Parathyroid adenoma (tissue), 2 donors: ENCODE measurements around the gene ADH4.

ENCODE experiments used
- H2AFZ ChIP-seq: fragments of 300-600 bp; sonication (generic); one replicate; pipeline ENCODE4 v1.7.0; 2017; ENCODE audit warnings: antibody characterized with exemption, mild to moderate bottlenecking
- H3K27ac ChIP-seq: fragments of 300-600 bp; sonication (generic); one replicate; pipeline ENCODE4 v1.7.0; 2017
- H3K27me3 ChIP-seq: fragments of 300-600 bp; sonication (generic); one replicate; pipeline ENCODE4 v1.7.0; 2017; ENCODE audit warnings: low read length; ENCODE audit not compliant: control insufficient read depth, insufficient read depth
- H3K36me3 ChIP-seq: fragments of 300-600 bp; sonication (generic); one replicate; pipeline ENCODE4 v1.7.0; 2017; ENCODE audit warnings: low read length; ENCODE audit not compliant: control insufficient read depth, insufficient read depth
- H3K4me1 ChIP-seq: fragments of 300-600 bp; sonication (generic); one replicate; pipeline ENCODE4 v1.7.0; 2017; ENCODE audit warnings: control low read depth
- H3K4me2 ChIP-seq: fragments of 300-600 bp; sonication (generic); one replicate; pipeline ENCODE4 v1.7.0; 2017; ENCODE audit warnings: low read length
- H3K4me3 ChIP-seq: fragments of 300-600 bp; sonication (generic); one replicate; pipeline ENCODE4 v1.7.0; 2017; ENCODE audit warnings: low read depth, low read length
- H3K79me2 ChIP-seq: fragments of 300-600 bp; sonication (generic); one replicate; pipeline ENCODE4 v1.7.0; 2017; ENCODE audit warnings: control low read depth
- H3K9ac ChIP-seq: fragments of 300-600 bp; sonication (generic); one replicate; pipeline ENCODE4 v1.7.0; 2017; ENCODE audit warnings: mild to moderate bottlenecking
- H3K9me3 ChIP-seq: fragments of 300-600 bp; sonication (generic); one replicate; pipeline ENCODE4 v1.7.0; 2017; ENCODE audit warnings: low read length; ENCODE audit not compliant: control insufficient read depth
- TF ChIP-seq, protein P1 (sequence below): fragments of 300-600 bp; sonication (generic); IDR thresholded peaks from one replicate; pipeline ENCODE4 v1.7.0; 2017; ENCODE audit warnings: antibody characterized with exemption, mild to moderate bottlenecking
- donor health status: primary hyperparathyroidism.

Gene ADH4

DNA sequence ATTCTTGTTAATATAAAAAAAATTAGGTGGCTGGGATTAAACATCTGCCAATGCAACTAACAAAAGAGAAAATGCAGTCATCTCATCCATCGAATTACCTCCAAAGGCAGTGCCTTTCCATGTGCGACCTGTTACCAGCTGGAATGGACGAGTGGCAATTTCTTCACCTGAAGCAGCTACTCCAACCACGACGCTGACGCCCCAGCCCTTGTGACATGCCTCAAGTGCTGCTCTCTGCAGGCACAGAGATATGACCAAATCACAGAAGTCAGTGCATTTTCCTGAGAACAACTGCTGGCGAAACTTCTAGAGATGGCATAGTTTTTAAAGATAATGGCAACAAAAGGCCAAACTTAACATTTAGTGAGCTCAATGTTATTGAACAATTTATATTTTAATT, 69.3 kb downstream of the ADH4 start:
- H3K27me3 ChIP-seq = no peaks in the 10 kb centered on the region
- no peak overlapping the region for H3K4me2 ChIP-seq
- TF ChIP-seq, protein P1, sequence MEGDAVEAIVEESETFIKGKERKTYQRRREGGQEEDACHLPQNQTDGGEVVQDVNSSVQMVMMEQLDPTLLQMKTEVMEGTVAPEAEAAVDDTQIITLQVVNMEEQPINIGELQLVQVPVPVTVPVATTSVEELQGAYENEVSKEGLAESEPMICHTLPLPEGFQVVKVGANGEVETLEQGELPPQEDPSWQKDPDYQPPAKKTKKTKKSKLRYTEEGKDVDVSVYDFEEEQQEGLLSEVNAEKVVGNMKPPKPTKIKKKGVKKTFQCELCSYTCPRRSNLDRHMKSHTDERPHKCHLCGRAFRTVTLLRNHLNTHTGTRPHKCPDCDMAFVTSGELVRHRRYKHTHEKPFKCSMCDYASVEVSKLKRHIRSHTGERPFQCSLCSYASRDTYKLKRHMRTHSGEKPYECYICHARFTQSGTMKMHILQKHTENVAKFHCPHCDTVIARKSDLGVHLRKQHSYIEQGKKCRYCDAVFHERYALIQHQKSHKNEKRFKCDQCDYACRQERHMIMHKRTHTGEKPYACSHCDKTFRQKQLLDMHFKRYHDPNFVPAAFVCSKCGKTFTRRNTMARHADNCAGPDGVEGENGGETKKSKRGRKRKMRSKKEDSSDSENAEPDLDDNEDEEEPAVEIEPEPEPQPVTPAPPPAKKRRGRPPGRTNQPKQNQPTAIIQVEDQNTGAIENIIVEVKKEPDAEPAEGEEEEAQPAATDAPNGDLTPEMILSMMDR = no peak
- H3K27ac ChIP-seq = no peak overlapping the region
- H3K79me2 ChIP-seq = no peaks in the 10 kb centered on the region
- H3K9ac ChIP-seq = no peak overlapping the region
- H3K9me3 ChIP-seq = no peaks in the 10 kb centered on the region
- H3K36me3 ChIP-seq = no peaks in the 10 kb centered on the region
- H3K4me1 ChIP-seq = peaks cover 3% of the 10 kb centered on the region
- H3K4me3 ChIP-seq = no peak overlapping the region
- H2AFZ ChIP-seq = no peak overlapping the region
